SU-DHL-6 (cell line): ENCODE data around the gene ATXN2.
A peak's percentile ranks its signal among the peaks of the same experiment; 100 is the strongest.

ENCODE experiments used
- H2AFZ ChIP-seq: fragments of 200-600 bp; sonication (generic); 2 replicates; pipeline ENCODE4 v1.6.1; 2014; ENCODE audit warnings: low read depth, mild to moderate bottlenecking, moderate library complexity, mixed read lengths, antibody characterized with exemption, low read length; ENCODE audit not compliant: severe bottlenecking
- H3F3A ChIP-seq: fragments of 200-600 bp; shearing (Covaris generic); 2 replicates; pipeline ENCODE4 v1.6.0; 2016; ENCODE audit warnings: antibody characterized with exemption, mild to moderate bottlenecking; ENCODE audit not compliant: insufficient read depth
- H3K27ac ChIP-seq: fragments of 200-600 bp; sonication (generic); 2 replicates; pipeline ENCODE4 v1.5.1; 2016; ENCODE audit warnings: low read depth, mild to moderate bottlenecking, low read length, moderate library complexity, mixed read lengths
- H3K27me3 ChIP-seq: fragments of 200-600 bp; sonication (generic), shearing (Covaris generic); 2 replicates; pipeline ENCODE4 v1.6.0; 2014; ENCODE audit warnings: mild to moderate bottlenecking, low read length
- H3K36me3 ChIP-seq: fragments of 200-600 bp; sonication (generic); 2 replicates; pipeline ENCODE4 v1.6.1; 2014; ENCODE audit warnings: mild to moderate bottlenecking, low read length, mixed read lengths
- H3K4me2 ChIP-seq: fragments of 300-600, 200-600 bp; shearing (Covaris generic), sonication (generic); 2 replicates; pipeline ENCODE4 v1.6.0; 2014; ENCODE audit warnings: low read length, low read depth, mild to moderate bottlenecking; ENCODE audit not compliant: poor library complexity, severe bottlenecking
- H3K4me3 ChIP-seq: fragments of 200-600 bp; sonication (generic); 2 replicates; pipeline ENCODE4 v1.5.1; 2014; ENCODE audit warnings: antibody characterized with exemption, low read length, mild to moderate bottlenecking, mixed read lengths; ENCODE audit not compliant: insufficient read depth, poor library complexity, severe bottlenecking
- H3K79me2 ChIP-seq: fragments of 200-600 bp; sonication (generic); 2 replicates; pipeline ENCODE4 v1.6.1; 2014; ENCODE audit warnings: mild to moderate bottlenecking, low read length, moderate library complexity; ENCODE audit not compliant: insufficient read depth
- H3K9ac ChIP-seq: fragments of 200-600 bp; sonication (generic); 2 replicates; pipeline ENCODE4 v1.7.0; 2014; ENCODE audit warnings: mild to moderate bottlenecking, low read length
- H3K9me2 ChIP-seq: fragments of 200-600 bp; sonication (generic); replicated peaks from 2 replicates; pipeline ENCODE4 v1.6.1; 2014; ENCODE audit warnings: low read length; ENCODE audit not compliant: insufficient read depth
- H3K9me3 ChIP-seq: fragments of 200-600 bp; sonication (generic); 2 replicates; pipeline ENCODE4 v1.6.1; 2014; ENCODE audit warnings: low read length, mixed read lengths; ENCODE audit not compliant: insufficient read depth
- H4K20me1 ChIP-seq: fragments of 200-600 bp; sonication (generic); 2 replicates; pipeline ENCODE4 v1.6.1; 2014; ENCODE audit warnings: low read depth, mild to moderate bottlenecking, antibody characterized with exemption, low read length, moderate library complexity, mixed read lengths
- CTCF ChIP-seq: fragments of 200-600 bp; sonication (generic); IDR thresholded peaks from one replicate; pipeline ENCODE4 v1.5.1; 2017; ENCODE audit warnings: antibody characterized with exemption, mild to moderate bottlenecking, low read length, moderate library complexity; ENCODE audit not compliant: insufficient read depth, poor library complexity, severe bottlenecking
- EZH2phosphoT487 ChIP-seq: fragments of 200-600 bp; sonication (generic), shearing (Covaris generic); conservative IDR thresholded peaks from 2 replicates; pipeline ENCODE4 v1.6.1; 2018; ENCODE audit warnings: mild to moderate bottlenecking, antibody characterized with exemption, low read length, moderate library complexity, mixed read lengths

ATXN2 gene

GRCh38 chr12:111598637-111599452, at the start of gene ATXN2:
Gene ATXN2, minus strand, starts transcription at chr12:111599315. Its CDS starts 281 bp downstream, at chr12:111599034.
- 0 out of 2 replicates have a peak, but pooled peaks cover 7% of the 10 kb centered on the region for H3K36me3 ChIP-seq

GRCh38 chr12:111645433-111645832, 46.3 kb upstream of the ATXN2 start:
- no peaks in the 10 kb centered on the region for H4K20me1 ChIP-seq
- H3K36me3 ChIP-seq = no peaks in the 10 kb centered on the region; the same call in 1 of the 2 replicates
- H3K9me2 ChIP-seq = no peaks in the 10 kb centered on the region
- H3K27me3 ChIP-seq = no peaks in the 10 kb centered on the region
- H3K79me2 ChIP-seq = no peaks in the 10 kb centered on the region
- H3K4me3 ChIP-seq = no peak overlapping the region
- H2AFZ ChIP-seq = no peak overlapping the region
- H3K9me3 ChIP-seq = no peaks in the 10 kb centered on the region
- TF ChIP-seq CTCF = no peak
- no peak overlapping the region for H3K27ac ChIP-seq
- no peak overlapping the region for H3K9ac ChIP-seq
- no peak overlapping the region for H3K4me2 ChIP-seq
- H3F3A ChIP-seq = no peaks in the 10 kb centered on the region

More at GRCh38 chr12:111598637-111599452, at the start of gene ATXN2:
- peaks cover 47% of the 10 kb centered on the region for H3K79me2 ChIP-seq
- H3K4me3 ChIP-seq = peak within 1 kb of the TSS; percentile 93
- H3F3A ChIP-seq = peaks cover 19% of the 10 kb centered on the region
- no peaks in the 10 kb centered on the region for H3K9me2 ChIP-seq
- H2AFZ ChIP-seq = peak within 1 kb of the TSS; percentile 57
- peak within 1 kb of the TSS; percentile 81 for H3K27ac ChIP-seq
- no peaks in the 10 kb centered on the region for H3K27me3 ChIP-seq
- TF ChIP-seq EZH2phosphoT487 = no peak
- H3K9me3 ChIP-seq = no peaks in the 10 kb centered on the region
- H3K9ac ChIP-seq = peak within 1 kb of the TSS; percentile 69
- peak within 1 kb of the TSS; percentile 94 for H3K4me2 ChIP-seq
- peaks cover 11% of the 10 kb centered on the region for H4K20me1 ChIP-seq

- TF ChIP-seq CTCF (no peak), EZH2phosphoT487 (no peak)
- Histone ChIP-seq H3K9me3 (no peaks in the 10 kb centered on the region), H3K27me3 (no peaks in the 10 kb centered on the region), H3K4me3 (no peak overlapping the region), H4K20me1 (no peaks in the 10 kb centered on the region), H3K4me2 (no peak overlapping the region), H3K79me2 (no peaks in the 10 kb centered on the region), H3K9me2 (no peaks in the 10 kb centered on the region), H3K27ac (no peak overlapping the region), H3F3A (no peaks in the 10 kb centered on the region), H3K9ac (no peak overlapping the region), H3K36me3 (no peaks in the 10 kb centered on the region; the same call in 1 of the 2 replicates), H2AFZ (no peak overlapping the region)
Measured at GRCh38 chr12:111643427-111643826, 44.3 kb upstream of the ATXN2 start.
